ENCODE measurements around the gene ORC6. TPM values are rescaled to one million over a fixed set of nuclear protein-coding genes. Genes with fewer than 3 reads are reported as not detected.

The ORC6 gene
- total RNA-seq, 1 donor from 2014 or later: 122 TPM

GRCh38 chr16:46701615-46702014 lies 12.2 kb downstream of the ORC6 start:
- no peaks in the 10 kb centered on the region for H3K4me1 Mint-ChIP-seq
- H3K36me3 Mint-ChIP-seq: peaks cover 8% of the 10 kb centered on the region
- H3K9me3 Mint-ChIP-seq: no peaks in the 10 kb centered on the region
- no peaks in the 10 kb centered on the region for H4K20me1 ChIP-seq (ENCODE audit: low read depth)
- H3K4me3 ChIP-seq: no peak overlapping the region
- H3K36me3 ChIP-seq: peaks cover 9% of the 10 kb centered on the region
- H3K27ac ChIP-seq: no peak overlapping the region
- H3K9me3 ChIP-seq (ENCODE audit: low read depth): no peaks in the 10 kb centered on the region
- no peaks in the 10 kb centered on the region for H3K27me3 Mint-ChIP-seq (ENCODE audit: insufficient read depth, low read depth)
- no peak overlapping the region for H3K4me2 ChIP-seq
- DNase-seq (ENCODE audit: low spot score): no peak
- TF ChIP-seq EZH2 (IDR thresholded peaks at IDR 0.05): no peak
- TF ChIP-seq EZH2phosphoT487 (IDR thresholded peaks at IDR 0.05): no peak
- TF ChIP-seq CTCF (IDR thresholded peaks at IDR 0.05): no peak
- no peaks in the 10 kb centered on the region for H3K79me2 ChIP-seq (ENCODE audit: low read depth)
- H3K27me3 ChIP-seq: no peaks in the 10 kb centered on the region
- peaks cover 28% of the 10 kb centered on the region for H3F3A ChIP-seq (ENCODE audit: low read depth)
- H3K4me3 Mint-ChIP-seq: no peak overlapping the region
- no peak overlapping the region for H3K9ac ChIP-seq
- no peak overlapping the region for H2AFZ ChIP-seq (replicated peaks)
- H3K27ac Mint-ChIP-seq: no peak overlapping the region
- no peaks in the 10 kb centered on the region for H3K4me1 ChIP-seq

- H3K9me3 ChIP-seq (ENCODE audit: low read depth): no peaks in the 10 kb centered on the region
- Mint-ChIP-seq H3K36me3 (peaks cover 6% of the 10 kb centered on the region), H3K9me3 (no peaks in the 10 kb centered on the region)
Observed at GRCh38 chr16:46702030-46702429, 12.6 kb downstream of the ORC6 start.

GRCh38 chr16:46706642-46707041 lies 17.2 kb downstream of the ORC6 start:
- no peak overlapping the region for H3K27ac ChIP-seq

More at GRCh38 chr16:46702030-46702429, 12.6 kb downstream of the ORC6 start:
- Histone ChIP-seq H3K36me3 (peaks cover 8% of the 10 kb centered on the region), H4K20me1 (ENCODE audit: low read depth) (no peaks in the 10 kb centered on the region), H3K79me2 (ENCODE audit: low read depth) (no peaks in the 10 kb centered on the region), H3F3A (ENCODE audit: low read depth) (peaks cover 24% of the 10 kb centered on the region), H3K27me3 (no peaks in the 10 kb centered on the region), H3K9ac (no peak overlapping the region), H3K27ac (no peak overlapping the region), H3K4me2 (no peak overlapping the region), H3K4me3 (no peak overlapping the region), H3K4me1 (no peaks in the 10 kb centered on the region), H2AFZ (replicated peaks) (no peak overlapping the region)
- no peak overlapping the region for H3K4me3 Mint-ChIP-seq
- H3K27me3 Mint-ChIP-seq (ENCODE audit: insufficient read depth, low read depth): no peaks in the 10 kb centered on the region
- no peak overlapping the region for H3K27ac Mint-ChIP-seq
- DNase-seq (ENCODE audit: low spot score): no peak
- no peaks in the 10 kb centered on the region for H3K4me1 Mint-ChIP-seq
- TF ChIP-seq CTCF (IDR thresholded peaks at IDR 0.05) (no peak), EZH2phosphoT487 (IDR thresholded peaks at IDR 0.05) (no peak), EZH2 (IDR thresholded peaks at IDR 0.05) (no peak)

More at GRCh38 chr16:46706642-46707041, 17.2 kb downstream of the ORC6 start:
- Histone ChIP-seq H2AFZ (replicated peaks) (no peak overlapping the region), H3K36me3 (no peaks in the 10 kb centered on the region), H3K4me3 (no peak overlapping the region), H3K9ac (no peak overlapping the region), H3K27me3 (no peaks in the 10 kb centered on the region), H3K4me1 (no peaks in the 10 kb centered on the region), H3F3A (ENCODE audit: low read depth) (no peaks in the 10 kb centered on the region), H3K79me2 (ENCODE audit: low read depth) (no peaks in the 10 kb centered on the region), H3K4me2 (no peak overlapping the region), H3K9me3 (ENCODE audit: low read depth) (no peaks in the 10 kb centered on the region), H4K20me1 (ENCODE audit: low read depth) (no peaks in the 10 kb centered on the region)
- H3K27me3 Mint-ChIP-seq (ENCODE audit: insufficient read depth, low read depth): no peaks in the 10 kb centered on the region
- no peak for DNase-seq (ENCODE audit: low spot score)
- no peaks in the 10 kb centered on the region for H3K36me3 Mint-ChIP-seq
- no peaks in the 10 kb centered on the region for H3K4me1 Mint-ChIP-seq
- no peaks in the 10 kb centered on the region for H3K9me3 Mint-ChIP-seq
- H3K27ac Mint-ChIP-seq: no peak overlapping the region
- TF ChIP-seq EZH2phosphoT487 (IDR thresholded peaks at IDR 0.05) (no peak), EZH2 (IDR thresholded peaks at IDR 0.05) (no peak), CTCF (IDR thresholded peaks at IDR 0.05) (no peak)
- H3K4me3 Mint-ChIP-seq: no peak overlapping the region

Measured in neural progenitor cell (in vitro differentiated cells).